ENCODE measurements around the gene CFAP90.

- TF ChIP-seq CTCF (IDR thresholded peaks at IDR 0.05) (no peak), POLR2A (IDR thresholded peaks at IDR 0.05) (no peak)
Measured at GRCh38 chr5:7822449-7822848, 28.5 kb downstream of the CFAP90 start.

Measured in tibial nerve (tissue), 3 donors.